PC-3 (cell line): ENCODE measurements around the gene ATG16L1. TPM values are rescaled to one million over a fixed set of nuclear protein-coding genes. Genes with fewer than 3 reads are reported as not detected.
"Not testable (repeated sequence)": the region's sequence is repeated elsewhere in the genome, so short reads cannot be mapped to it uniquely, and the experiment has no call there.

Experiments
- ATAC-seq: fragments of 200-7000 bp; cut with Tn5 transposase; 2 replicates; pipeline ENCODE4 v1.9.1; 2020; ENCODE audit warnings: mild to moderate bottlenecking, moderate library complexity
- BruUV-seq: library from RNA; stranded (reverse); fragments of 400-500 nt; replicated peaks from 2 replicates; lab custom pipeline; 2021; lab: Mats Ljungman, UMichigan
- CTCF ChIA-PET: fragments of 300-600 bp; sonication (Branson Sonifier 250); formaldehyde crosslinking; loops from one replicate; lab custom pipeline; 2022; ENCODE audit warnings: antibody characterized with exemption; lab: Charles Lee
- POLR2A ChIA-PET: fragments of 300-600 bp; sonication (Branson Sonifier 250); formaldehyde crosslinking; loops from one replicate; lab custom pipeline; 2022; ENCODE audit warnings: antibody characterized with exemption; ENCODE audit not compliant: unreplicated experiment; lab: Charles Lee
- DNase-seq: peaks from one replicate; pipeline ENCODE4 v3.0.0-alpha.2; 2015
- H2AFZ ChIP-seq: fragments of 300-600 bp; sonication (generic); 2 replicates; pipeline ENCODE4 v1.6.0; 2016; ENCODE audit warnings: antibody characterized with exemption, low read length
- H3F3A ChIP-seq: fragments of 300-600 bp; sonication (generic); one replicate; pipeline ENCODE4 v1.6.0; 2017; ENCODE audit warnings: antibody characterized with exemption, low read length, control low read depth, mild to moderate bottlenecking; ENCODE audit not compliant: unreplicated experiment
- H3K27ac ChIP-seq: fragments of 300-600 bp; sonication (generic); 2 replicates; pipeline ENCODE4 v1.5.1; 2016; ENCODE audit warnings: mild to moderate bottlenecking, low read length
- H3K27me3 ChIP-seq: fragments of 300-600 bp; sonication (generic); 2 replicates; pipeline ENCODE4 v1.6.1; 2016; ENCODE audit warnings: low read length, mixed read lengths
- H3K36me3 ChIP-seq: fragments of 300-600 bp; sonication (generic); 2 replicates; pipeline ENCODE4 v1.6.1; 2016; ENCODE audit warnings: low read depth, mixed run types, low read length, mixed read lengths
- H3K4me1 ChIP-seq: fragments of 300-600 bp; sonication (generic); 2 replicates; pipeline ENCODE4 v1.5.1; 2016; ENCODE audit warnings: low read length; ENCODE audit not compliant: insufficient read depth
- H3K4me2 ChIP-seq: fragments of 300-600 bp; sonication (generic); 2 replicates; pipeline ENCODE4 v1.6.0; 2016; ENCODE audit warnings: low read length
- H3K4me3 ChIP-seq: fragments of 300-600 bp; sonication (generic); 2 replicates; pipeline ENCODE4 v1.5.1; 2016; ENCODE audit warnings: mild to moderate bottlenecking, low read length, mixed read lengths
- H3K79me2 ChIP-seq: fragments of 300-600 bp; sonication (generic); 2 replicates; pipeline ENCODE4 v1.6.1; 2017; ENCODE audit warnings: low read length, mixed read lengths
- H3K9ac ChIP-seq: fragments of 300-600 bp; sonication (generic); 2 replicates; pipeline ENCODE4 v1.6.0; 2016; ENCODE audit warnings: mild to moderate bottlenecking, low read length
- H3K9me2 ChIP-seq: fragments of 300-600 bp; sonication (generic); replicated peaks from 2 replicates; pipeline ENCODE4 v1.6.1; 2016; ENCODE audit warnings: mixed run types, low read length, mixed read lengths
- H3K9me3 ChIP-seq: fragments of 300-600 bp; sonication (generic); 2 replicates; pipeline ENCODE4 v1.6.1; 2016; ENCODE audit warnings: low read length, mixed read lengths
- H4K20me1 ChIP-seq: fragments of 300-600 bp; sonication (generic); 2 replicates; pipeline ENCODE4 v1.6.1; 2016; ENCODE audit warnings: low read length, mixed read lengths
- CTCF ChIP-seq: fragments of 300-600 bp; sonication (generic); conservative IDR thresholded peaks from 2 replicates; pipeline ENCODE4 v1.5.1; 2017; ENCODE audit warnings: antibody characterized with exemption, low read depth, mild to moderate bottlenecking, low read length
- EZH2 ChIP-seq: fragments of 300-600 bp; sonication (generic); IDR thresholded peaks from one replicate; pipeline ENCODE4 v1.6.1; 2017; ENCODE audit warnings: antibody characterized with exemption, mild to moderate bottlenecking, low read length; ENCODE audit not compliant: unreplicated experiment
- EZH2phosphoT487 ChIP-seq: fragments of 300-600 bp; sonication (generic); IDR thresholded peaks from 2 replicates; pipeline ENCODE4 v1.6.1; 2018; ENCODE audit warnings: mild to moderate bottlenecking, antibody characterized with exemption, low read length, borderline replicate concordance
- intact Hi-C: fragments of 100-400 bp; cut with micrococcal nuclease; formaldehyde crosslinking; loops from 2 replicates; pipeline ENCODE4 v1.9.0; 2023
- total RNA-seq: library from RNA; depleted of rRNA; stranded (reverse); fragments of >200 nt; gene quantifications from 2 replicates; pipeline ENCODE4 v1.2.3, GENCODE V29; 2014

ATG16L1 gene
- total RNA-seq, 1 experiment from 2014 or later = 173 TPM

- CTCF ChIA-PET = no interaction called here
- no TSS peak for BruUV-seq
- H3K9me2 ChIP-seq = no peaks in the 10 kb centered on the region
- POLR2A ChIA-PET = no interaction called here
- no peaks in the 10 kb centered on the region for H4K20me1 ChIP-seq
- H3K27me3 ChIP-seq = no peaks in the 10 kb centered on the region
- no peaks in the 10 kb centered on the region for H3K4me1 ChIP-seq
- no peak overlapping the region for H3K4me3 ChIP-seq
- no peaks in the 10 kb centered on the region for H3K36me3 ChIP-seq
- no peak overlapping the region for H3K9ac ChIP-seq
- no peaks in the 10 kb centered on the region for H3F3A ChIP-seq
- no peak overlapping the region for H3K27ac ChIP-seq
- TF ChIP-seq EZH2 (no peak), EZH2phosphoT487 (no peak), CTCF (no peak)
- H3K79me2 ChIP-seq = no peaks in the 10 kb centered on the region
- H3K4me2 ChIP-seq = no peak overlapping the region
- intact Hi-C loops = no loop called here
- DNase-seq (no peak), ATAC-seq (no peak)
- H2AFZ ChIP-seq = no peak overlapping the region
- no peaks in the 10 kb centered on the region for H3K9me3 ChIP-seq
Observed at GRCh38 chr2:233334915-233335314, 83.4 kb downstream of the ATG16L1 start.

- ATAC-seq, CTCF ChIA-PET, H3F3A ChIP-seq, H3K4me2 ChIP-seq, H3K27me3 ChIP-seq, intact Hi-C loops, POLR2A ChIA-PET, DNase-seq, H4K20me1 ChIP-seq, H3K9ac ChIP-seq, H3K79me2 ChIP-seq, H3K27ac ChIP-seq, BruUV-seq, H3K9me2 ChIP-seq, H2AFZ ChIP-seq, H3K4me1 ChIP-seq, H3K36me3 ChIP-seq, H3K9me3 ChIP-seq, H3K4me3 ChIP-seq: not testable (repeated sequence)
Observed at GRCh38 chr2:233336091-233336490, 84.6 kb downstream of the ATG16L1 start.

- Histone ChIP-seq H3K4me3 (no peak overlapping the region), H3K27me3 (no peaks in the 10 kb centered on the region), H3K79me2 (no peaks in the 10 kb centered on the region), H3K4me1 (no peaks in the 10 kb centered on the region), H3K27ac (no peak overlapping the region), H3K9ac (no peak overlapping the region), H3K4me2 (no peak overlapping the region), H2AFZ (no peak overlapping the region), H3F3A (no peaks in the 10 kb centered on the region), H4K20me1 (no peaks in the 10 kb centered on the region), H3K36me3 (no peaks in the 10 kb centered on the region), H3K9me2 (no peaks in the 10 kb centered on the region), H3K9me3 (no peaks in the 10 kb centered on the region)
- DNase-seq (no peak), ATAC-seq (no peak)
- intact Hi-C loops = no loop called here
- no TSS peak for BruUV-seq
- ChIA-PET POLR2A (interaction anchor here (0.6 kb wide), 1 partner anchor 43 kb away, joined by 4 read pairs; no protein-coding TSS in a partner anchor), CTCF (no interaction called here)
- no peak for TF ChIP-seq EZH2
Observed at GRCh38 chr2:233336541-233336940, 85.1 kb downstream of the ATG16L1 start.

- no TSS peak for BruUV-seq
- no peak overlapping the region for H3K9ac ChIP-seq
- TF ChIP-seq EZH2phosphoT487 (no peak), EZH2 (no peak), CTCF (no peak)
- ChIA-PET POLR2A (no interaction called here), CTCF (no interaction called here)
- no peaks in the 10 kb centered on the region for H3K79me2 ChIP-seq
- no peaks in the 10 kb centered on the region for H3K9me2 ChIP-seq
- H3K36me3 ChIP-seq = no peaks in the 10 kb centered on the region
- no peak overlapping the region for H3K4me3 ChIP-seq
- H3K27me3 ChIP-seq = no peaks in the 10 kb centered on the region
- ATAC-seq (no peak), DNase-seq (no peak)
- no peak overlapping the region for H2AFZ ChIP-seq
- intact Hi-C loops = no loop called here
- no peaks in the 10 kb centered on the region for H3K4me1 ChIP-seq
- no peaks in the 10 kb centered on the region for H3K9me3 ChIP-seq
- H3K27ac ChIP-seq = no peak overlapping the region
- H4K20me1 ChIP-seq = no peaks in the 10 kb centered on the region
- H3F3A ChIP-seq = no peaks in the 10 kb centered on the region
- no peak overlapping the region for H3K4me2 ChIP-seq
Observed at GRCh38 chr2:233338046-233338445, 86.6 kb downstream of the ATG16L1 start.
